K562 (cell line): Measurements from ENCODE around the gene TALDO1. TPM values are rescaled to one million over a fixed set of nuclear protein-coding genes. Genes with fewer than 3 reads are reported as not detected.

Experiments used
- BCLAF1 ChIP-seq, 2 experiments: fragments of 450-650 bp in 1 of 2; IDR thresholded peaks; 2 replicates each; pipeline ENCODE4 v1.6.1; 2011 to 2017; ENCODE audit warnings: low read depth in 2 of 2, antibody characterized with exemption in 1 of 2, borderline replicate concordance in 1 of 2, low read length in 1 of 2, mild to moderate bottlenecking in 1 of 2, mixed read lengths in 1 of 2; ENCODE audit not compliant: control insufficient read depth in 1 of 2
- BRD4 ChIP-seq: fragments of 200-600 bp; sonication (generic); IDR thresholded peaks from 2 replicates; pipeline ENCODE4 v1.6.1; 2017; ENCODE audit warnings: inconsistent platforms
- E2F4 ChIP-seq: sonication (generic); formaldehyde crosslinking; IDR thresholded peaks from 2 replicates; pipeline ENCODE4 v1.8.0; 2022; ENCODE audit warnings: mild to moderate bottlenecking, low read depth, missing genetic modification reagents
- EHMT2 ChIP-seq: fragments of 450-650 bp; IDR thresholded peaks from 2 replicates; pipeline ENCODE4 v1.6.1; 2018; ENCODE audit warnings: antibody characterized with exemption
- HDAC6 ChIP-seq: IDR thresholded peaks from 2 replicates; pipeline ENCODE4 v1.6.1; 2012; ENCODE audit warnings: low read depth, mild to moderate bottlenecking, control low read depth, inconsistent platforms, low read length, moderate library complexity
- KAT8 ChIP-seq: fragments of 450-650 bp; IDR thresholded peaks from 2 replicates; pipeline ENCODE4 v1.6.1; 2016; ENCODE audit warnings: low read depth, mild to moderate bottlenecking
- MYNN ChIP-seq, 2 experiments: sonication (generic); formaldehyde crosslinking in 1 of 2; IDR thresholded peaks; 2 replicates each; pipeline versions ENCODE4 v1.5.0 to v1.6.1; 2016 to 2020; ENCODE audit warnings: antibody characterized with exemption in 1 of 2, missing genetic modification reagents in 1 of 2
- POLR2B ChIP-seq: fragments of 450-650 bp; IDR thresholded peaks from 2 replicates; pipeline ENCODE4 v1.6.1; 2018; ENCODE audit warnings: low read depth; ENCODE audit not compliant: partially characterized antibody
- SMC3 ChIP-seq: conservative IDR thresholded peaks from 2 replicates; pipeline ENCODE4 v1.6.1; 2011; ENCODE audit warnings: low read depth, low read length, improper control_type of control experiment; ENCODE audit not compliant: insufficient read depth
- SUPT5H ChIP-seq: fragments of 450-650 bp; IDR thresholded peaks from 2 replicates; pipeline ENCODE4 v1.6.1; 2016
- TARDBP ChIP-seq: fragments of 450-650 bp; IDR thresholded peaks from 2 replicates; pipeline ENCODE4 v1.6.1; 2016
- ZBTB40 ChIP-seq, 2 experiments: fragments of 450-650 bp in 1 of 2; sonication (generic) in 1 of 2; formaldehyde crosslinking in 1 of 2; IDR thresholded peaks; 2 replicates each; pipeline versions ENCODE4 v1.7.1 to v1.9.0; 2016 to 2022; ENCODE audit warnings: inconsistent platforms in 1 of 2, mild to moderate bottlenecking in 1 of 2, missing genetic modification reagents in 1 of 2
- polyA plus RNA-seq, 8 experiments: library from polyadenylated mRNA; depleted of rRNA in 4 of 8; stranded (reverse) in 5 of 8; unstranded in 3 of 8; fragments of >200 nt; fragmentation: Nextera tagmentation in 2 of 8; fragmentation: Illumina TruSeq in 1 of 8; extraction: Ambion mirVana in 2 of 8; extraction: Trizol in 1 of 8; gene quantifications; 2 replicates each; pipeline versions ENCODE4 v1.2.1 to v1.2.3, GENCODE V29; 2011 to 2014; ENCODE audit warnings: inconsistent platforms in 1 of 8, missing spikeins in 1 of 8
- total RNA-seq, 7 experiments: library from RNA; depleted of rRNA in 6 of 7; stranded (reverse); fragments of >200 nt in 6 of 7; fragmentation: Illumina TruSeq in 2 of 7; extraction: Trizol in 2 of 7; gene quantifications; 2 replicates each; pipeline versions ENCODE4 v1.2.1 to v1.2.3, GENCODE V29; 2011 to 2021; ENCODE audit warnings: low replicate concordance in 1 of 7

Gene TALDO1
- total and polyA plus RNA-seq, 9 of the 15 experiments (the other 6 are each of a cell fraction or from before 2014, with no cell fraction given) = 260 to 541 (median 441) TPM

GRCh38 chr11:797296-798092, 50.2 kb downstream of the TALDO1 start (continued):
- TF ChIP-seq ZBTB40 (IDR thresholded peaks at IDR 0.05) (peak; percentile 22; the same call in 1 of the 2 replicates), ZBTB40 (CRISPR knock-in tag; IDR thresholded peaks at IDR 0.05) (peak; percentile 8; the same call in 1 of the 2 replicates), EHMT2 (no peak), BCLAF1 (IDR thresholded peaks at IDR 0.05; ENCODE audit: borderline replicate concordance in 1 of 2, control insufficient read depth in 1 of 2, low read depth in 2 of 2, low read length in 1 of 2) (no peak), HDAC6 (no peak), POLR2B (no peak), KAT8 (no peak), TARDBP (no peak), MYNN (IDR thresholded peaks at IDR 0.05) (no peak), MYNN (CRISPR knock-in tag; IDR thresholded peaks at IDR 0.05) (no peak), SUPT5H (peak; percentile 35), E2F4 (0 out of 2 replicates have a peak, but pooled peaks have one; percentile 11), BRD4 (no peak), SMC3 (no peak)
